ENCODE data around the gene UFSP2.

The UFSP2 gene

DNA sequence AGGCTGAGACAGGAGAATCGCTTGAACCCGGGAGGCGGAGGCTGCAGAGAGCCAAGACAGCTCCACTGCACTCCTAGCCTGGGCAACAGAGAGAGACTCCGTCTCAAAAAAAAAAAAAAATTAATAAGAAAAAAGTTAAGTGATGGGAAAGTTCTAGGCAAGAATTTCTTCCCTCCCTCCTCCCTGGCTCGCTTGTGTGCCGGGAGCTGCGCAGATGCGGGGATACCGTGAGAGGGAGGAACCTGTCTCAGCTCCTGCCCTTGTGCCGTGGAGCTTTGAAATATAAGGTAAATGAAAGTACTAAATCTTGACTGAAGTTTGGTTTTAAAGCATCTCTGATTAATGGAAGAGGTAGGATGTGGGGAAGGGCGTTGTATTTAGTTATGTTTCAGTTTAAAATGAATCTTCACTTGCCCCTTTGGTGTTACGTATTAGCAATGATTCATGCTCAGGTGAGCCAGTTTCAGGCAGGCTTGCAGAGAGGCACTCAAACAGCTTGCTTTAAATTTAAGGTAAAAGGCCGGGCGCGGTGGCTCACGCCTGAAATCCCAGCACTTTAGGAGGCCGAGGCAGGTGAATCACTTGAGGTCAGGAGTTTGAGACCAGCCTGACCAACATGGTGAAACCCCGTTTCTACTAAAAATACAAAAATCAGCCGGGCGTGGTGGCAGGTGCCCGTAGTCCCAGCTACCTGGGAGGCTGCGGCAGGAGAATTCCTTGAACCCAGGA is 1.4 kb upstream of the UFSP2 start:
- DNase-seq (ENCODE audit: low read depth): no peak

DNA sequence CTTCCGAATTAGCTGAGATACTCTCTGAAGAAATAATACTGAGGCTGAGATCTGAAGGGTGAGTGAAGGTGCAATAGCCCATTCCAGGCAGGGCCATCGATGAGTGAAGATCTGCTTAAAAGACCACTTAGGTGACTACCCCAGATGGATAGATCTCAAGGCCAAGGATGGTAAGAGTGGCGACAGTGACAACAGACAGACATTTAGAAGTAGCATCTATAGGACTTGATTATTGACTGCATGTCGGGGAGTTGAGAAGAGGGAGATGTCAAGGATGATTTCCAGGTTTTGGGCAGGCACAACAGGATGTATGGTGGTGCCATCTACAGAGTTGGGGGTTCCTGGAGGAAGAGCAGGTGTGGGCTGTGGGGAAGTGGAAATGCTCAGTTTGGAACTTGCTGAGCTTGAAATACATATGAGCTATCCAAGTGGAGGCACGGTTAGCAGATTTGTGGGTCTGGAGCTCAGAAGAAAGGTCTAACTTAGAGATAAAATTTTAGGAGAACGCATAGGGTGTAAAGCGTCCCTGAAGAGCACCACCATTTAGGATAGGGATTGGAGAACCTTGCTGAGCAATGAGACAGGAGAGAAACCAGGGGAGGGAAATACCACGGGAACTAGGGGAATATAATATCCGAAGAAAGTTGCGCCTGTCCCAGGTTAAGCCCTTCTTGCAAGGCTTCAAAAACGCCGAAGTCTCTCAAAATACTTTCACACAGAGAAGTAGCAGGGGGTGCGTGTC is 688 bp downstream of the UFSP2 start:
- DNase-seq (ENCODE audit: low read depth): no peak

DNA sequence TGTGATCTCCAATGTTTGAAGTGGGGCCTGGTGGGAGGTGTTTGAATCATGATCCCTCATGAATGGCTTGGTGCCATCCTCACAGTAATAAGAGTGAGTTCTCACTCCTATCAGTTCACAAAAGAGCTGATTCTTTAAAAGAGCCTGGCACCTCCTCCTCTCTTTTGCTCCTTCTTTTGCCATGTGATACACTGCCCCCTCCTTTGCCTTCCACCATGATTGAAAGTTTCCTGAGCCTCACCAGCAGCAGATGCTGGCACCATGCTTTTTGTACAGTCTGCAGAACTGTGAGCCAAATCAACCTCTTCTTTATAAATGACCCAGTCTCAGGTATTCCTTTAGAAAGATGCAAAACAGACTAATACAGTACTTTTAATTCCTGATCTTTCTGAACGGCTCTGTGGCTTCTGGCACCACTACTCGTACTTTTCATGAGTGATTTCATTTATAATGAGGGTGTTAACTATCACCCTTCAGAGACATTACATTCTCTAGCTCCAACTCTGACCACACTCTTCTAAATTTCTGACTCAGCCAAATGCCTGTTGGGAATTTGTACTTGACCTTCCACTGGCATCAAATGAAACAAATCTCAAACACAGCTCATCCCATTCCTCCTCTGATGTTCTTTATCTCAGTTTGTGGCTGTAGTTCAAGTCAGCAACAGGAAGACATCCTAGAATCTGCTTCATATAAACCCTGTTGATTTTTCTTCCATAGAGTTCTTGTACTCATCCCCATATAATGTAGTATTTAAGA is 4.2 kb downstream of the UFSP2 start:
- DNase-seq (ENCODE audit: low read depth): no peak

DNA sequence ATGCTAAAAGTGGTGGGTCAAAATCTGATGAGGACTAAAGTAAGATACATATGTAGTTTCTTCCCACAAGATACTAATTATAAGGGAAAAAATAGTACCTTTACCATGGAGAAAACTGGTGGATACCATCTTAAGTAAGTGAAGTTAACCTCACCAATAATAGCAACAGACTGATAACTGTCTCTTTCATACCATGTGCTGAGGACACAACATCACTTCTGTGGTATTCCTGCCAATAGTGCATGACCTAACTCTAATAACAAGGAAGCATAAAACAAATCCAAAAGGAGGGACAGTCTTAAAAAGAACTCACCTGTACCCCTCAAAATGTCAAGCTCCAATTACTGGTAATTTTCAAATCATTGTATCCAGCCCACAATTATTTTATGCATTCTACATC is 8.8 kb downstream of the UFSP2 start:
- no peak for DNase-seq (ENCODE audit: low read depth)

DNA sequence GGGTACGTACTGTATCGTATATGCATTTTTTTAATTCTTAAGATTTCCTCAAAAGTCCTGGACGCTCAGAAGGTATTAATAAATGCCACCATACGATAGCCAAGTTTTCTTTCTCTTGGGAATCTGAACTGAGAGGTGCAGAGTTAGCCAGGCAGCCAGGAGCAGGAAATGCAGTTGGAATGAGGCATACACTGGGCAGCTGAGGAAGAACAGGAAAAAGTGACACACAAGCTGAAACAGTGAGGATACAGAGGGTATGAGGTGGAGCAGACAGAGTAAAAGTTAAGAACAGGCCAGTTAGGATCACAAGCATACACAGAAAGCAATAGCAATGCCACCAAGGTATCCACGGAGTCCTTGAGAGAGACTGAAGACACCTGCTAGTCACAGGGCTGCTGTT is 13.4 kb downstream of the UFSP2 start:
- DNase-seq (ENCODE audit: low read depth): no peak

DNA sequence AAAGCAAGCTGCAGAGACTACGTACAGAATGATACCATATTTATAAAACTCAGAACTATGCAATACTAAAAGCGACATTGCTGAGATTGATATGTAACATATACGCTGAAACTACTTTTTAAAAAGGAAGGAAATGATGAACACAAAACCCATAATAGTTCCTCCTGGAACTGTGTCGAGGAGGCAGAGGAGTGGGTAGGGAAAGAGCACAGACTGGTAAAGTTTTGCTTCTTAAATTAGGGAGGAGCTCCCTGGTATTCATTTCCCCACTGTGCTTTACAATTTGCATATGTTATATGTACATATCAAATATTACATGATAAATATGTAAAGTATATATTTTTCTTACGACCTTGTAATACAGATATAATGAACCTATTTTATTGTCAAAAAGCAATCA is 13.9 kb downstream of the UFSP2 start:
- no peak for DNase-seq (ENCODE audit: low read depth)

DNA sequence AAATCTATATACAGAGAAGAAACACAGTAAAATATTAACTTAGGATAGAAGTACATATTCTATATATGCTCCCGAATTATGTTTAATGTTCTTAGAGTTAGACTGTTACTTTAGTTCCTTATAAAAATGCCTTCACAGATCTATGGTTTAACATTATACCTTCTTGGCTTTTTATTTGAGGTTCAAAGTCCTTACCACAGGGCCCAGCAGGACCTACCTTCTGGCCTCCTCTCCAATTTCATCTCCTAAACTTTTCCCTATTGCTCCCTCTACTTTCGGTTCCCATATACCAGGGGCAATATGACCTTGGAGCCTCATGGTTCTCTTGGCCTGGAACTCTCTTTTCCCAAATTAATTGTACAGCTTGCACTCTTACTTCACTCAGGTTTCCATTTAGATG is 17.3 kb downstream of the UFSP2 start:
- no peak for DNase-seq (ENCODE audit: low read depth)

DNA sequence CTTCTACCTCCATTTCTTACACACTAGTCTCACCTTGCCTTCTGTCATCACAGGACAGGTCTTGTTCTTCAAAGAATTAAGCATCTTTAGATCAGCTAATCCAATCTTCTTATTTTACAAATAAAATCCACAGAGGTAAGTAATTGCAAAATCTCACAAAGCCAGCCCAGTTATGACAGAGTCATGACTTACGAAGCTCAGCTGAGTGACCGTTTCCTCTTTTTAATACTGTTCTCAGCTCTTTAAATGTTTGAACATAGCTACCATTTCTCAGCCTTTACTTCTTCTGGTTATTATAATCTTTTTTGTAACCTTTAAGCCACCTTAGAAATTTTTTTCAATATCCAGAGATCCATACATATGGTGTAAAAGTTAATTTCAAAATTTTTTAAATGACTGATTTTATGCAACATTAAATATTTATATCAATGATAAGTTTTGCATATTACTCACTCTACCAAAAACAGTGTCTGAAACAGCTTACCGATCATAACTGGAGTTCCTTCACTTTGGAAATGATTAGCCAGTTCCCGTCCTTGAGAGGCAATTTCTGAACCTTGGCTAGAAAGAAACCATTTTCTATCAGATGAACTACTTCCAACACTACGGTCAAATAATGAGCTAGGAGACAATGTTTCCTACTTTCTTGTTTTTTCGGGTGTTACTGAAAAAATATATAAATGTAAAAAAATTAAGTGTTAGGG is 20.3 kb downstream of the UFSP2 start:
- no peak for DNase-seq (ENCODE audit: low read depth)

DNA sequence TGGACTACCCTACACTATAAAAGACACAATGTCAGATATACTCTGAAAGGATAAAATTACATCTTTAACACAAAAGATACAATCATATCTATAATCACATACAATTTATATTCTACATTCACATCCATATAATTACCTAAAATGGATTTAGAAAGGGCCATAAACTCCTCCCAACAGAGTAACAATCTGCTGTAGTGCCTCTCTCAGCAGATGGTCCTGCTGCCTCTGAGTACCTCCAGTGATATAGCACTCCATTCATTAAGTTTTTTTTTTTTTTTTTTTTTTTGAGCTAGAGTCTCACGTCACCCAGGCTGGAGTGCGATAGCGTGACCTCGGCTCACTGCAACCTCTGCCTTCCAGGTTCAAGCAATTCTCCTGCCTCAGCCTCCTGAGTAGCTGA is 21.7 kb downstream of the UFSP2 start:
- no peak for DNase-seq (ENCODE audit: low read depth)

DNA sequence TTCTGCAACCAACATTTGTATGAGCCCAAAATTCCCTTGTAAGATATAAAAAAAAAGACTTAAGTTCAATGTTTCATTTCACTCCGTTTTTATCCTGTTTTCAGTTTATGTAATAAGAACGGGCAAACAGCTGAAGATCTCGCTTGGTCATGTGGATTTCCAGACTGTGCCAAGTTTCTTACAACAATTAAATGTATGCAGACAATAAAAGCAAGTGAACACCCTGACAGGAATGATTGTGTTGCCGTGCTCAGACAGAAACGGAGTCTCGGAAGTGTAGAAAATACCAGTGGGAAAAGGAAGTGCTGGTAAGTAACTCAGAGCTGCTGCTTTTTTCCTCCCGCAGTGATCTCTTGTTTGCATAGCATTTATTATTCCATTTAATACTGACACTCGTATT is 26.3 kb downstream of the UFSP2 start:
- no peak for DNase-seq (ENCODE audit: low read depth)

DNA sequence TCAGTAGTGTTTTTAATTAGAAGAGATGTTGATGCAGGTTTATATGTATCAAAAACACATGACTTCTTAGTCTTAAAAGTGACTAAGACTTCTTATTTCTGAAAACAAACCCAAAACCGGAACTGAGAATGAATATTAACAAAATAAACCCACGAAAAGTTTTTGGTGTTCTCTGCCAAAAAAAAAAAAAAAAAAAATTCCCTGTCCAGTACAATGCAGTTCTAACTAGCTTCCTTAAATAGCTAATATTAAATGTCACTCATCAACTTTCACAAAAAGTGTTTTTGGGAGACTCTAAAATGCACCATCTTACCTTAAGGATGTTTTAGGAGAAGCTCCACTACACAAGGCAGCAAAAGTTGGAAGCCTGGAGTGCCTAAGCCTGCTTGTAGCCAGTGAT is 27.1 kb downstream of the UFSP2 start:
- no peak for DNase-seq (ENCODE audit: low read depth)

DNA sequence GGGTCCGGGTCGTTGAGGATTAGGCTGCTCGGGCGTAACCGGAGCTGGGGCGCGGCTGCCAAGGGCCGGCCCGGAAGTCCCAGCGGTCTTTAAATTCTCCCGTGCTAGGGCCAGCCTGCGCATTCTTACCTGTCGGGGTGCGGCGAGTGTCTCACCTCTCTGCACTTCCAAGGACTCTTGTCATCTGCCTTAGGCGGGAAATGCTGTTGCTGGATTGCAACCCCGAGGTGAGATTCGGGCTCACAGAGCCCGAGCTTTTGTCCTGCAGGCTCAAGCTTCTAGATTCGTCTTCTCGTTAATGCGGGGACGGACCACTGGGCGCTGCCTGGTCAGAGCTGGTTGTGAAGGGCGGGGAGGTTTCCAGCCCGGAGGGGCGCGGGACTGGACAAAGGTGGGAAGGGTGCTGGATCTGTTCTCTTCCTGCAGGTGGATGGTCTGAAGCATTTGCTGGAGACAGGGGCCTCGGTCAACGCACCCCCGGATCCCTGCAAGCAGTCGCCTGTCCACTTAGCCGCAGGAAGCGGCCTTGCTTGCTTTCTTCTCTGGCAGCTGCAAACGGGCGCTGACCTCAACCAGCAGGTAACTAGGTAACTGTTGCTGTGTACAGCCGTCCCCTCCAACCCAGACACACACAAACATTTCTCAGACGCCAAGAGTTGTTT is 28.9 kb downstream of the UFSP2 start, which contains the start of gene ANKRD37:
ANKRD37 (plus strand) TSS at position 118 of the 662 bp plus-strand sequence; CDS start at position 201, 83 bp downstream.
- no peak for DNase-seq (ENCODE audit: low read depth)

DNA sequence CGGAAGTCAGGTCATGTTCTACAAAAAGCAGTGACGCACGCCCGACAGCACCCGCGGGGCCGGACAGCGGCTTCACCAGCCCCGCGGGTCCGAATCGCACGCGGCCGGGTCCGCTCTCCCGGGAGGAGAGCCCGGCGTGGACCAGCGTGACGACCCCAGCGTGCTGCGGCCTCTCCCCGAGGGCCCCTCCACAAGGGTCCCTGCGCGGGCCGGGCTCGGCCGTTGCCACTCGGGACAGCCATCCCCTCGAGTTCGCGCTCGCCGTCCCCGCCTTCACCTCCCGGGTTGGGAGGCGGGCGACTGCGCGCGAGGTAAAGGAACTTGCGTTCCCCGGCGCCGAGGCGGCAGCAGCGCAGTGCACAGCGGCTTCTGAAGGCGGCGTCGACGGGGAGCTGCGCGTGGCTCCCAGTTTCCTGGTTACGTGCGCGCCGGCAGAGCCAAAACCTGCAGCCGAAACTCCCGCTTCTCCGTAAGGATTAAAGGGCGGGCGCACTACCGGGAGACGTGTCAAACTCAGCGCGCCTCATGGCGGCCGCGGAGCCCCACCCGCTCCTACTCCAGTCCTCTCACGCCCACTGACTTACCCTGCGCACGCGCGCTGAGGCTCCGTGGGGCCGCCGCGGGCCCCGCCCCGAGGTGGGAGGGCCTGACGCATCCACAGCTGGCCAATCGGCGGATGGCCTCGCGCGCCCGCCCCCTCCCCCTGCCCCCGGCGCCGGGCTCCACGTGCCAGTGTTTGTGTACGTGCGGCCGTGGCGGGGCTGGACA is 29.6 kb downstream of the UFSP2 start:
- peak; percentile 97 for DNase-seq (ENCODE audit: low read depth)

DNA sequence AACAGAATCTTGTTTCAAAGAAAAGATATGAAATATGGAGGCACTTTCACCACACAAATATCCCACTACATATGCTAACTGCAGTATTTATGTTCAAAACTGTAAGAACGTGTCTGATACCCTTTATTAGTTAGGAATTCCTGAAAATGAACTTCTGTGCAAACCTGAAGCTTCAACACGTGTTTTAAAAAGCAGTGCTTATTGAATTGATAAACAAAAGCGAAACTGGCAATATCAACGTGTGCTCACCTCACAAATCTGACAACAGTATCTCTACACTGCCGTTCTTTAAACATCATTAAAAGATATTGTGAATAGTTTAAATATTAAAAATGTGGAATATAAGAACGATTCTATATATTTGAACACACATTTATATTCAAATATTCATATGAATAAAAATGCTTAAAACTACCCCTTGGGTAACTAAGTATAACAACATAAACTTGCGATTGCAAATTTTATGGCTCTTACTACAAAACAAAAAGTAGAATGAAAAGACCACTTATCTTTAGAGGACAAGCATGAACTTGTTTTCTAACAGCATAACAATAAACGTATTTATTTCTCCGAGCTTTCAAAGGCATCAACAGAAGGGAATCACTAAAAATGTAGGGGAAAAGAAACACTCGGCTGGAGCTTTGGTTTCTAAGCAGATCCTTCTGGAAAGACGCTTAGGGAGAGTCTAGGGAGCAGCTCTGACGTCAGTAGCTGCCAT is 30.4 kb downstream of the UFSP2 start, which contains the start of gene LRP2BP:
LRP2BP (minus strand) TSS at position 687 of the 718 bp plus-strand sequence. CDS start 17,738 bp downstream, outside the sequence.
- DNase-seq (ENCODE audit: low read depth): no peak

DNA sequence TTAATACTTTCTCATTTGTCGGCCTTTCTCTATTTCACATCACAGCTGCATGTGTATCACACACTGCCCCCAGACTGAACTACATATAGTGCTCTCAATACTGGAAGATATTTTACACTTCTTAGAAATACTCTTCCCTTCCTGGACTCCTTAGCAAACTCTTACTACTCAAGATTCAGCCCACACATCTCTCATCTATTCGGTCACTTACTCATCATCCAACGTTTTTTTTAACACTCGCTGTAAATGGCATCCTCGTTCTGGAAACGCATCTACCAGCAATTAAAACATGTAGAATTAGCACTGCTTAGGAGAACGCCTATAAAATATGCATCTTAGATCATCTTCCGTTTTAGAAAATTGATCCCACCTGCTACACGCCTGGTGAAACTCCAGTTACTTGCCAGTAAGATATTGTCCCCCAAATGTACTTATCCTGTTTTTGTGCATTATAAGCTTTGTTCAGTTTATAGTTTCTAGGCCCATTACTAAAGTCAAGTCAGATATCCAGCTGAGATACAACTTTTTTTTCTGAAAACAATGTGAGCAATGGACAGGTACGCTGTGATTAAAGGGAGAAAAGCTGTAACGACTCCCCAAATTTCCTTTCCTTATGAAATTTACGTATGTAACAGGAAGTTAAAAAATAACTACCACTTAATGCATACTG is 31.1 kb downstream of the UFSP2 start:
- no peak for DNase-seq (ENCODE audit: low read depth)

DNA sequence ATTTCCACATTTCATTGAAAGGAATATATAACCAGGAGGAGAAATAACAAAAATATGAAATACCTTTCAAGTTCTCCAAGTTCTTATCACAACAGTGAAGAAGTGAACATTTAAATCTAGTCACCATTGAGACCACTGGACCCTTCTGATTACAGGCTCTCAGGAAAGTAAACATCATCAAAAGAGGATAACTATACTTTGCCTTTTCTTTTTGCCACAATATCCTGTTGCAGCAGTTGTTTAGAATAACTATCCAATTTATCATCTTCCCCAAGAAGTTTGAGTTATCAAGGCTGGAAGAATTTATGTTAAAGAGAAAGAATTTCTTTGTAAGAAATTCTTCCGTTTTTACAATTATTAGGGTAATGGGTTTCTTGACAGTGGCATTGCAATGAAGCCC is 33.6 kb downstream of the UFSP2 start:
- no peak for DNase-seq (ENCODE audit: low read depth)

DNA sequence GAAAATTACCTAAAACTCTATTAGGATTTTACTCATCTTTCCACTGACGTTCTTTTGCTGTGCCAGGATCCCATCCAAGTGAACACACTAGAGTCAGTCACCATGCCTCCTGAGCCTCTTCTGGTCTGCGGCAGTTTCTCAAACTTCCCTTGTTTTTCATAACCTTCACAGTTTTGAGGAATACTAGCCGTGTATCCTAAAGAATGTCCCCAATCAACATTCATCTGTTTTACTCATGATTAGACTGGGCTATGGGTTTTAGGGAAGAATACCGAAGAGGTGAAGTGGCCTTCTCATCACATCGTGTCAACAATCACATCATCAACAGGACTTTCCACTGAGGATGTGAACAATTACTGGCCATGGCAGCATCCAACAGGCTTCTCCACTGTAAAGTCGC is 34.8 kb downstream of the UFSP2 start:
- DNase-seq (ENCODE audit: low read depth): no peak

DNA sequence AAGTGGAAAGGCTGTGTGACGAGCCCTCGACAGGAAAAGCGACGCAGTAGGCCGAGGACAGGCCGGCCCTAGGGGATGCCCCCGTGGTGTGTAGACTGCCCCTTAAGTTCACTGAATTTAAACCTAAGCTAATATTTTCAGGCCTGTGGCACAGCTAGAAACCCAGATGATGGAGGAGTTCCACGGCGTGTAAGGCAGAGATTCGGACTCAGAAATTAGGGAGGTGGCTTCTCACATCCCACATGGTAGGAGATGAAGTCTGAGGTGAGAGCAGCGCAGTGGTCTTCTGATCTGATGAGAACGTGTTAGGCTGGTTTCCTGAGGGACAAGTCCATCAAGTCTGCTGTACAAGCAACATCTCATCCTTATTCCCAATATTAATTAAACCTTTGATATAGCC is 37.8 kb downstream of the UFSP2 start:
- no peak for DNase-seq (ENCODE audit: low read depth)

DNA sequence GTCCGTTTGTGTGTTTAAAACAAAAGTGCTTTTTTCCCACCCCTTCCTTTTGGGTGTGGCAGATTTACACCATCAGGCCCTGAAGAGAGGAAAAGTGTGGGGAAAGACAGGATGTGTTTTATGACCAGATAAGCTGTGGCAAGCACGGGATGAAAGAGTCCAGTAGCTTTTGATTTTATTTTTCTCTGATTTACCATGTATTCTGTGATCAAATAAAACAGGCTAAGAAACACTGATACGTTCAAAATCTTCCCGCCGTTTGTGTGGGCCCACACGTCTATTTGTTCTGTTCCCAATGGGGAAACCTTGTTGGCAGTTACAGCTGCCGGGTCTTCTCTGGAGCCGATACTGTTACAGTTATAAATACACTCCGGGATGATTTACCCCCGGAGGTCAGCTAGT is 40.8 kb downstream of the UFSP2 start:
- DNase-seq (ENCODE audit: low read depth): no peak

DNA sequence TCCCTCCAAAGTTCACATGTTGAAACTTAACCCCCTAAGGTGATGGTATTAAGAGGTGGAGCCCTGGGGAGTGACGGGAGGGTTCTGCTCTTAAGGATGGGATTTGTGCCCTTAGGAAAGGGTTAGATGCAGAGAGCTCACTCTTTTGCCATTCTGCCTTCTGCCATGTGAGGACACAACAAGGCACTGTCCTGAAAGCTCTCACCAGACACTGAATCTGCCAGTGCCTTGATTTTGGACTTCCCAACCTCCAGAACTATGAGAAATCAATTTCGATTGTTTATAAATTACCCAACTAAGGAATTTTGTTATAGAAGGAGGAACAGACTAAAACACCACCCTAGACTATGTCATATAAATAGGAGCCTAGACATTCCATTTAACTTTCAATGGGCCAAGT is 41.7 kb downstream of the UFSP2 start:
- DNase-seq (ENCODE audit: low read depth): no peak
